SK-N-SH (cell line): ENCODE measurements around the gene COL23A1. TPM values are rescaled to one million over a fixed set of nuclear protein-coding genes. Genes with fewer than 3 reads are reported as not detected.

Source experiments
- CTCF ChIA-PET: fragments of 300-600, 350-600 bp; formaldehyde crosslinking; extraction: SDS; loops from one replicate; lab custom pipeline; 2021; lab: Yijun Ruan, JAX
- POLR2A ChIA-PET: fragments of 350-600 bp; sonication (Branson Sonifier 250); formaldehyde crosslinking; extraction: SDS; loops from one replicate; lab custom pipeline; 2020; ENCODE audit warnings: antibody characterized with exemption, inconsistent platforms; lab: Yijun Ruan, JAX
- DNase-seq: peaks from one replicate; pipeline ENCODE4 v3.0.0; 2012
- H2AFZ ChIP-seq: fragments of 200-600 bp; sonication (generic); 2 replicates; pipeline ENCODE4 v1.8.1; 2016; ENCODE audit warnings: antibody characterized with exemption, mild to moderate bottlenecking, low read depth
- H3F3A ChIP-seq: fragments of 200-600 bp; sonication (generic); replicated peaks from 2 replicates; pipeline ENCODE3; 2016; ENCODE audit warnings: antibody characterized with exemption, mild to moderate bottlenecking; ENCODE audit not compliant: insufficient read depth
- H3K27ac ChIP-seq, 2 experiments: fragments of 200-500 bp in 1 of 2; fragments of 200-600 bp in 1 of 2; sonication (Bioruptor generic) in 1 of 2; sonication (generic), shearing (Covaris generic) in 1 of 2; 2 replicates each; pipeline versions ENCODE4 v1.5.1 to v1.6.1; 2014 to 2016; ENCODE audit warnings: low read depth in 2 of 2, inconsistent platforms in 1 of 2, low read length in 1 of 2, mild to moderate bottlenecking in 1 of 2, mixed read lengths in 1 of 2
- H3K27me3 ChIP-seq: fragments of 200-600 bp; sonication (generic), shearing (Covaris generic); 2 replicates; pipeline ENCODE4 v1.6.1; 2016; ENCODE audit warnings: mixed run types; ENCODE audit not compliant: insufficient read depth
- H3K36me3 ChIP-seq, 2 experiments: fragments of 200-500 bp in 1 of 2; fragments of 200-600 bp in 1 of 2; sonication (Bioruptor generic) in 1 of 2; sonication (generic) in 1 of 2; replicated peaks in 1 of 2; 2 replicates each; pipeline versions ENCODE3 to v1.5.1; 2014 to 2016; ENCODE audit warnings: low read length in 1 of 2, mild to moderate bottlenecking in 1 of 2; ENCODE audit not compliant: insufficient read depth in 2 of 2, control insufficient read depth in 1 of 2
- H3K4me1 ChIP-seq, 2 experiments: fragments of 200-500 bp in 1 of 2; fragments of 200-600 bp in 1 of 2; sonication (Bioruptor generic) in 1 of 2; sonication (generic), shearing (Covaris generic) in 1 of 2; 2 replicates each; pipeline versions ENCODE4 v1.5.1 to v1.6.1; 2014 to 2016; ENCODE audit warnings: low read depth in 1 of 2, low read length in 1 of 2, mixed run types in 1 of 2; ENCODE audit not compliant: insufficient read depth in 2 of 2, control insufficient read depth in 1 of 2
- H3K4me2 ChIP-seq: fragments of 200-600 bp; sonication (generic), shearing (Covaris generic); 2 replicates; pipeline ENCODE4 v1.6.1; 2017; ENCODE audit warnings: mixed run types
- H3K4me3 ChIP-seq, 2 experiments: fragments of 200-500 bp in 1 of 2; fragments of 200-600 bp in 1 of 2; sonication (Bioruptor generic) in 1 of 2; sonication (generic), shearing (Covaris generic) in 1 of 2; 2 replicates each; pipeline versions ENCODE4 v1.5.1 to v1.8.1; 2014 to 2016; ENCODE audit warnings: low read depth in 2 of 2, inconsistent platforms in 1 of 2, low read length in 1 of 2, mild to moderate bottlenecking in 1 of 2, mixed read lengths in 1 of 2, moderate library complexity in 1 of 2
- H3K79me2 ChIP-seq: fragments of 200-600 bp; sonication (generic); 2 replicates; pipeline ENCODE4 v1.8.1; 2017; ENCODE audit warnings: mild to moderate bottlenecking; ENCODE audit not compliant: insufficient read depth
- H3K9ac ChIP-seq: fragments of 200-600 bp; sonication (generic); 2 replicates; pipeline ENCODE4 v1.6.1; 2017; ENCODE audit warnings: mixed run types
- H3K9me2 ChIP-seq: fragments of 200-600 bp; sonication (generic); 2 replicates; pipeline ENCODE4 v1.6.1; 2017; ENCODE audit warnings: mixed run types
- H3K9me3 ChIP-seq: fragments of 200-600 bp; sonication (generic); 2 replicates; pipeline ENCODE4 v1.6.1; 2017; ENCODE audit warnings: mixed run types, mild to moderate bottlenecking, moderate library complexity
- H4K20me1 ChIP-seq: fragments of 200-600 bp; sonication (generic); 2 replicates; pipeline ENCODE4 v1.6.1; 2017; ENCODE audit warnings: mild to moderate bottlenecking, mixed run types; ENCODE audit not compliant: insufficient read depth
- CHD2 ChIP-seq: fragments of 150-350 bp; IDR thresholded peaks from 2 replicates; pipeline ENCODE4 v1.6.1; 2018; ENCODE audit warnings: low read length; ENCODE audit not compliant: partially characterized antibody
- EP300 ChIP-seq, 2 experiments: IDR thresholded peaks; 2 replicates each; pipeline versions ENCODE4 v1.4.0 to v1.6.1; 2012; ENCODE audit warnings: borderline replicate concordance in 1 of 2, low read depth in 1 of 2, low read length in 1 of 2
- EZH2phosphoT487 ChIP-seq: fragments of 200-600 bp; sonication (generic); IDR thresholded peaks from 2 replicates; pipeline ENCODE4 v1.6.1; 2017; ENCODE audit warnings: low read depth, mixed run types, mild to moderate bottlenecking, antibody characterized with exemption, moderate library complexity, borderline replicate concordance
- FOSL2 ChIP-seq: IDR thresholded peaks from 2 replicates; pipeline ENCODE4 v1.4.0; 2012; ENCODE audit warnings: low read depth, mild to moderate bottlenecking, moderate library complexity, borderline replicate concordance
- FOXM1 ChIP-seq: IDR thresholded peaks from 2 replicates; pipeline ENCODE4 v1.4.0; 2012; ENCODE audit warnings: low read depth, mild to moderate bottlenecking
- GABPA ChIP-seq: IDR thresholded peaks from 2 replicates; pipeline ENCODE4 v1.4.0; 2012; ENCODE audit warnings: low read depth, mild to moderate bottlenecking
- IRF3 ChIP-seq: fragments of 150-350 bp; IDR thresholded peaks from 2 replicates; pipeline ENCODE4 v1.6.1; 2016; ENCODE audit warnings: mild to moderate bottlenecking, low read depth, low read length
- MAX ChIP-seq: IDR thresholded peaks from 2 replicates; pipeline ENCODE4 v1.4.0; 2012; ENCODE audit warnings: low read depth
- MEF2A ChIP-seq: IDR thresholded peaks from 2 replicates; pipeline ENCODE4 v1.4.0; 2012; ENCODE audit warnings: low read depth, borderline replicate concordance
- MXI1 ChIP-seq: IDR thresholded peaks from 2 replicates; pipeline ENCODE4 v1.6.1; 2012; ENCODE audit warnings: mild to moderate bottlenecking, low read depth, low read length, improper control_type of control experiment
- NFIC ChIP-seq: IDR thresholded peaks from 2 replicates; pipeline ENCODE4 v1.4.0; 2012; ENCODE audit warnings: borderline replicate concordance
- POLR2AphosphoS5 ChIP-seq: IDR thresholded peaks from 2 replicates; pipeline ENCODE4 v1.6.1; 2012; ENCODE audit warnings: low read depth, low read length
- REST ChIP-seq: IDR thresholded peaks from 2 replicates; pipeline ENCODE4 v1.6.1; 2012; ENCODE audit warnings: mild to moderate bottlenecking, low read depth, low read length, moderate library complexity
- RFX5 ChIP-seq: IDR thresholded peaks from 2 replicates; pipeline ENCODE4 v1.6.1; 2012; ENCODE audit warnings: mild to moderate bottlenecking, improper control_type of control experiment, low read length
- SIN3A ChIP-seq: IDR thresholded peaks from 2 replicates; pipeline ENCODE4 v1.6.1; 2012; ENCODE audit warnings: low read depth, mild to moderate bottlenecking, low read length, moderate library complexity, borderline replicate concordance
- TCF12 ChIP-seq: IDR thresholded peaks from 2 replicates; pipeline ENCODE4 v1.4.0; 2012
- TEAD4 ChIP-seq: IDR thresholded peaks from 2 replicates; pipeline ENCODE4 v1.4.0; 2012; ENCODE audit warnings: mild to moderate bottlenecking, borderline replicate concordance; ENCODE audit not compliant: insufficient read depth
- USF1 ChIP-seq: IDR thresholded peaks from 2 replicates; pipeline ENCODE4 v1.4.0; 2012; ENCODE audit warnings: low read depth, borderline replicate concordance
- YY1 ChIP-seq: IDR thresholded peaks from 2 replicates; pipeline ENCODE4 v1.4.0; 2012; ENCODE audit warnings: low read depth, mild to moderate bottlenecking
- WGBS: methylation state at CpG from one replicate; pipeline ENCODE4 v1.1.6; 2017; ENCODE audit warnings: low lambda C conversion rate; 5-methylcytosine and 5-hydroxymethylcytosine counted together
- polyA plus RNA-seq, 3 experiments: library from polyadenylated mRNA; depleted of rRNA; stranded (reverse); fragments of >200 nt; gene quantifications; 2 replicates each; pipeline ENCODE4 v1.2.3, GENCODE V29; 2012

Gene COL23A1
- polyA plus RNA-seq, 1 of the 3 experiments (the other 2 are of a cell fraction), result 0.10 TPM

GRCh38 chr5:178387856-178388190 lies 202.4 kb downstream of the COL23A1 start (continued):
- TF ChIP-seq REST (no peak), EZH2phosphoT487 (no peak)

GRCh38 chr5:178387061-178387855 lies 202.9 kb downstream of the COL23A1 start:
- Histone ChIP-seq H3K4me2 (no peak overlapping the region), H3K9ac (no peak overlapping the region), H3K27ac (peak overlapping the region in 1 of 2 experiments; percentile 96; a peak in 1 of 4 replicates), H3K4me3 (no peak overlapping the region), H4K20me1 (no peaks in the 10 kb centered on the region), H3K9me2 (no peaks in the 10 kb centered on the region), H3K79me2 (no peaks in the 10 kb centered on the region), H2AFZ (no peak overlapping the region), H3K9me3 (no peaks in the 10 kb centered on the region), H3K4me1 (peaks cover 0 to 85% of the 10 kb centered on the region in 2 experiments; a peak in 1 of 4 replicates), H3K27me3 (no peaks in the 10 kb centered on the region), H3K36me3 (no peaks in the 10 kb centered on the region), H3F3A (no peaks in the 10 kb centered on the region)
- TF ChIP-seq MEF2A (no peak), TCF12 (no peak), IRF3 (no peak), EZH2phosphoT487 (no peak), REST (no peak), POLR2AphosphoS5 (no peak), USF1 (no peak), SIN3A (no peak), GABPA (no peak), FOXM1 (no peak), YY1 (no peak), EP300 (IDR thresholded peaks at IDR 0.05; ENCODE audit: borderline replicate concordance in 1 of 2, low read depth in 1 of 2, low read length in 1 of 2) (no peak), CHD2 (no peak), TEAD4 (no peak), RFX5 (no peak), MAX (no peak), FOSL2 (no peak), MXI1 (no peak), NFIC (no peak)
- peak; percentile 30 for DNase-seq
- ChIA-PET CTCF (interaction anchor here (1.0 to 2.7 kb wide), 5 partner anchors 11 to 107 kb away, joined by 3 to 10 read pairs (median 3); no protein-coding TSS in a partner anchor), POLR2A (no interaction called here)
- 50% methylated on average over 18 of the region's 20 CpGs for WGBS
